Measurements from ENCODE around the gene FRMPD2.
"Not testable (repeated sequence)": the region's sequence is repeated elsewhere in the genome, so short reads cannot be mapped to it uniquely, and the experiment has no call there.

The FRMPD2 gene

DNA sequence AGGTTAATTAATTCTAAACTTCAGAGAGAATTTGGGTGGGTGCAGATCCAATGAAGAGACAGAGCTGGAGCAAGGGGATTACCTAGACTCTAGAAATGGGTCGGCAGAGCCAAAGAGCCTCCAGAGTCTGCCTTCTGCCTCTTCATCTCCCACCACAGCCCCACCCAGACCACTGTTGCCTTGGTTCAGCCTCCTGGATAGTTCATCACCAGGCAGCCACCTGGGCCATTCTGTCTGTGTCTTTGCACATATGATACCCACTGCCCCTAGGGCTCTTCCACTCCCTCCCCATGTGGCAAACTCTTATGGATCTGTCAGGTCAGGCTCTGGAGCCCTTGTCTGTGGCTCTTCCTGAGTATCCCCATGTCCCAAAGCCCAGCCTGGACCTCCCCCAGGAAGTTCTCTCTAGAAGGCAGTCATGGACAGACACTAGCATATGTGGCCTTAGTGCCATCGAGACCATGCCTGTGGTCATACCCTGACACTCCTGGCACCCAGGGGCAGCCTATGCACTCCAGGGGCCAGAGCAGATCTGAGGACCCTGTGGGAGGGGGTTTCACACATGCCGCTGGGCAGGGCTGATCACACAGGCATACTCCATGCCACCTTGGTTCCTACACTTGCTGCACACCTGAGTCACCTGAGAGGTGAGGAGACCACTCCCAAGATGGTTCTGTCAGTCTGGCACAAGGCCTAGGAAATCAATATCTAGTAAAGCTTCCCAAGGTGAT is 41.6 kb downstream of the FRMPD2 start:
- DNase-seq: no peak

DNA sequence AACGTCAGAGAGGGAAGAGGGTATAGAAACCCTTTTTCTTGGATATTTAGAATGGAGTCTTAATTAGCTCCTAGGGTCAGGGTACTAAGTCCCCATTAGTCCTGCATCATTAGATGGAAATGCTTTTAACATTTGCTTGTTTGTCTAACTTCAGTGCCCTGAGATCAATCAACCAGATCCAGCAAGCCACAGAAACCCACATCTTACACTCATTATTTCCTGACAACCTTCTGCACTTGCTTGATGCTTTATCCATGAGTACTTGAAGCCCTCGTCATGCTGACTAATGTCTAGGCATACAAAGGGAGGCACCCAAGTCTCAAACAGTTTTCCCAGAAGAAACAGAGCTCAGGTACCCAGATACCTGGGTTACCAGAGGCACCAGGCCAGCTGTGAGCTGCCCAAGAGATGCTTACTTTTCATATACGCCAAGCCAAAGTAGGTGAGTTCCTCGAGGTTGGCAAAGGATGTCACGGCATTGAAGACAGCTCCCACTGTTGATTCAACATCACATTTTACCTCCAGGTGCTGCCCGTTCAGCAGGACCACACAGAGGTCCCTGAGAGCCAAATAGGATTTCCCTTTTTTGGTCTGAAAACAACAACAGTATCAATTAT is 42.7 kb downstream of the FRMPD2 start:
- no peak for DNase-seq

DNA sequence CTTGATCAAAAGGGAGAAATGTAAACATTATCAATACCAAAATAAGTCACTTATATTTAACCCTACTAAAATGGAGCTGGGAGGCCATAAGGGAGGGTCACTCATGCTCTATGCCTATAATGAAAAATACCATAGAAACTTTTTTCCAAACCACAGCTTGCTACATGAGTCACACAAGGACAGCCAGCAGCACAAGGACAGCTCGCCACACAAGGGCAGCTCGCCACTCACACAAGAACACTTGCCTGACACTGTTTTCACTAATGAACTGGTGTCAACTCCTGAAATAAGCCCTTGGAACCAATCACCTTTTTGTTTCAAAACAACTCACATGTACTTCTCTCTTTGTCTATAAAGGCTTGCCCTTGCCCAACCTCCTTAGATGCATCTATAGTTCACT is 43.3 kb downstream of the FRMPD2 start:
- DNase-seq: no peak

DNA sequence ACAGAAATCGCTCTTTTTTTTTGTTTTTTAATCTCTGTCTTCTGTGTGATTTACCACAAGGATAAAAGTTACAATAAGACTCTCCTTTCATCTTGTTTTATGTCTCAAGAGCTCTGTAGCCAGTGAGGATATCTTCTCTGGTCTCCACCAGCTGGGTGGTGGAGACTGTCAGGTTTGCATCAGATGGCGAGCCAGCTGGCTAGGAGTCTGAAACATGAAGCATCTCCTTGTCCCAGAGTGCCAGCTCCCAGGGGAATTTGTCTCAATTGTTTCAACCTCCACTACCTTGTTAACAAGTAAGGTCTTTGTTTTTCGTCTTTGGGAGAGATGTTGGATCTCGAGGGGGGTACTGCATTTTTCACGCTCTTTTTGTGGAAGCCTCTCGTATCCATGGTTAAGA is 47.3 kb downstream of the FRMPD2 start:
- no peak for DNase-seq

DNA sequence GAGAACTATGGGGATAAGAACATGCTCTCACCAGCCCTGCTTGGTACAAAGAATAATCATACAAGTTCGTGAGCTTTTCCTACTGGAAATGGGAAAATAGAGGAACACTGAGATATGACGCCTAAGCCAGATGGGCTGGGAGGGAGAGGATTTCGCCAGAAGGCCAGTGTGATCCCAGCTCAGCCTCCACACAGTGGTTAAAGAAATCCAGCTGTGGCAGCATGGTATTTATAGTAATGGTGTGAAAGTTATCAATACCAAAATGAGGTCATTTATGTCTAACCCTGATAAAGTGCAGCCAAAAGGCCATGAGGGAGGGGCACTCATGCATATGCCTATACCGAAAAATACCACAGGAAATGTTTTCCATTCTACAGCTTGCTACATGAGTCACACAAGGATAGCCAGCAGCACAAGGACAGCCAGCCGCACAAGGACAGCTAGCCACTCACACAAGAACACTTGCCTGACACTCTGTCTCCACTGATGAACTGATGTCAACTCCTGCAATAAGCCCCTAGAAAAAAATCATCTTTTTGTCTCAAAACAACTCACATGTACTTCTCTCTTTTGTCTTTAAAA is 49.4 kb downstream of the FRMPD2 start:
- DNase-seq: no peak

DNA sequence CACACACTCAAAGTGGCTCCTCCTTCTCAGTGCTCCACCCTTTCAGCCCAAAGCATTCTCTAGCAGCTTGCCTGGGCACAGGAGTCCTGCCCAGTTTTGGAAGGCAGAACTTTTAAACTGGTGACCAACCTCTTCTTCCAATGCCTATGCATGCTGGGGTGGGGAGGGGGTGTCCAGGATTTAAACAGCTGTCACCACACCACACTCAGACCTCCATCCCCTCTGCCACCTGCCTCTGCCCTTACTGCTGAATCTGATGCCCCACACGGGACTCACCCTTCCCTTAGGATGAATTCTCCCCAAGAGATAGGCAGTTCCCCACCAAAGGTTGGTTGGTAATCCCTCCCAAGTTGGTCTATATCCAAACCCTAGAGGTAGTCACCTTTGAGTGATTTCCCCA is 50.2 kb downstream of the FRMPD2 start:
- DNase-seq: no peak

DNA sequence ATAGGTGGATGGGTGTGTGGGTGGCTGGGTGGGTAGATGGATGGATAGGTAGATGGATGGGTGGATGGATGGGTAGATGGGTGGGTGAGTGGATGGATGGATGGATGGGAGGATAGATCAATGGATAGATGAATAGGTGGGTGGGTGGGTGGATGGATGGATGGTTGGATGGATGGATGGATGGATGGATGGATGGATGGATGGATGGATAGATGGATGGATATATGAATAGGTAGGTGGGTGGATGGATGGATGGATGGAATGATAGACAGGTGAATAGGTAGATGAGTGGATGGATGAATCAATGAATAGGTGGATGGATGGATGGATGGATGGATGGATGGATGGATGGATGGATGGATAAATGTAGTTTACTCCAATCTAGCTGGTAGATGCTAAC is 52.7 kb downstream of the FRMPD2 start:
- DNase-seq: no peak

DNA sequence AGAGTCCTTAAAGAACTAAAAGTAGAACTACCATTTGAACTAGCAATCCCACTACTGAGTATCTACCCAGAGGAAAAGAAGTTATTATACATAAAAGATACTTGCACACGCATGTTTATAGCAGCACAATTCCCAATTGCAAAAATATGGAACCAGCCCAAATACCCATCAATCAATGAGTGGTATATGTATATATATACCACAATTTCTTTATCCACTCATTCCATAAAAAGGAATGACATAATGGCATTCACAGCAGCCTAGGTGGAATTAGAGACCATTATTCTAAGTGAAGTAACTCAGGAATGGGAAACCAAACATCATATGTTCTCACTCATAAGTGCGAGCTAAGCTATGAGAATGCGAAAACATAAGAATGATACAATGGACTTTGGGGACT is 53.5 kb downstream of the FRMPD2 start:
- DNase-seq: not testable (repeated sequence)

DNA sequence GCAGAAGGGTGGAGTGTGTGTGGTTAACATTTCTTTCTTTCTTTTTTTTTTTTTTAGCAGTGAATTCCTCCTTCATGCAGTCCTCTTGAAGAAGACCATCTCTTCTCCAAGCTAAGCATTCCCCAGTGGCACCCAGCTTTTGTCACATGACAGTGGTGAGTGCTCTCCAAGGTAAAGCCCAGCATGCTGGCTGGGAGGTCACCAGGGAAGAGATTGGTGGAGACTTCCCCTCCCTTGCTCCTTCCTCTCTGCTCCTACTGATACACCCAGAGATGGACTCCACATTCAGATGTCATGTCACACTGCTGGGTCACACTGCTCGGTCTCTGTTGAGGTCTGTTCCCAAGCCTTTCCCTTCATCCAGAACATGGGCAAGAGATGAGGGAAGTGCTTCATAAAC is 55.3 kb downstream of the FRMPD2 start:
- no peak for DNase-seq

DNA sequence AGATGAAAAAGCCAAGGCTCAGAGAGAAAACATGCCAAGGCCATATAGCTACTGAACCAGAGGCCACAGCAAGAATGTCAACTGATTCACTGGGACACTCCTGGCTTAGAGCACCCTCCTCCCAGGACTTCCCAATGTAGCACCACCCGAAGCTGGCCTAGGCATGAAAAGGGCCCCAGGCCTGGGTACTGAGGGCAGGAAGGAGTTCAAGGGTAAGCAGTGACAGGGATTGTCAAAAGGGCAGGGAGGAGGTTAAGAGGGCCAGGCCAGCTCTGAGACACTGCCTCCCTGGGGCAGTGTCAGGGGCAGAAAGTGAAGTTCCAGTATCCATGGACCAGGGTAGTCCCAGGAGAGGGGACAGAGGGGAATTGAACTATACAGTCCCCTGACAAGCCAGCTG is 57.8 kb downstream of the FRMPD2 start:
- no peak for DNase-seq

DNA sequence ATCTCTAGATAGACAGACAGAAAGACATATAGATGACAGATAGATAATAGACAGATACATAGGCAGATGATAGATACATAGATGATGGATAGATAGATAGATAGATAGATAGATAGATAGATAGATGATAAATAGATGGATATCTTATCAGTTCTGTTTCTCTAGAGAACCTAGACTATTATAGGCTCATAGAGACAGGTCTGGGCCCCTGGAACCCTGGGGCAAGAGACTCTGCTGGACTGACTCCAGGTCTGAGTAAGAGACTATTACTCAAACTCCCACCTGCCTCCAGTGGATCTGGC is 58.3 kb downstream of the FRMPD2 start:
- DNase-seq: no peak

DNA sequence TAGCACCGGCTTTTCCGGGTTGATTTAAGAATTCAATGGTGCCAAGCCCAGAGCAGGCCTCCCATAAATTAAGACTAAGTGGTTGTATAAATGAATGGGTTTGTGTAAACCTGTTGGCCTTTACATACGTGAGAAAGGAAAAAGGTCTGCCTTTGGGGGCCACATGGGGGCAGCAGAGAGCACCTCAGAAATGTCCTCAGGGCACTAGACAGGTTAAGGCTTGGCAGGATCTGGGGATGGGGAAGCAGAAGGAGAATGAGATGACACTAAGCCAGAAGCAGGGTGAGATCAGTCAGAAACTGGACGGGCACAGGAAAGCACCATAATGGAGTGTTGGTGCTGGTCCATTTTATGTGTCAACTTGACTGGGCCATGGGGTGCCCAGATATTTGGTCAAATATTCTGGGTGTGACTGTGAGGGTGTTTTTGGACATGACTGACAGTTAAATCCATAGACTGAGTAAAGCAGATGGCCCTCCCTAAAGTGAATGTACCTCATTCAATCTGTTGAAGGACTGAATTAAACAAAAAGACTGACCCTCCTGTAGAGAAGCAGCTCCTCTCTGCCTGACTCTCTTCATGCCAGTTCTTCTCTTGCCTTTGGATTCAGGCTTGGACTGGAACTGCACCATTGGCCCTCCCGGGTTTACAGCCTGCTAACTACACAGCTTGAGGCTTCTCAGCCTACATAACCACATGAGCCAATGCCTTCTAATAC is 58.9 kb downstream of the FRMPD2 start:
- no peak for DNase-seq

DNA sequence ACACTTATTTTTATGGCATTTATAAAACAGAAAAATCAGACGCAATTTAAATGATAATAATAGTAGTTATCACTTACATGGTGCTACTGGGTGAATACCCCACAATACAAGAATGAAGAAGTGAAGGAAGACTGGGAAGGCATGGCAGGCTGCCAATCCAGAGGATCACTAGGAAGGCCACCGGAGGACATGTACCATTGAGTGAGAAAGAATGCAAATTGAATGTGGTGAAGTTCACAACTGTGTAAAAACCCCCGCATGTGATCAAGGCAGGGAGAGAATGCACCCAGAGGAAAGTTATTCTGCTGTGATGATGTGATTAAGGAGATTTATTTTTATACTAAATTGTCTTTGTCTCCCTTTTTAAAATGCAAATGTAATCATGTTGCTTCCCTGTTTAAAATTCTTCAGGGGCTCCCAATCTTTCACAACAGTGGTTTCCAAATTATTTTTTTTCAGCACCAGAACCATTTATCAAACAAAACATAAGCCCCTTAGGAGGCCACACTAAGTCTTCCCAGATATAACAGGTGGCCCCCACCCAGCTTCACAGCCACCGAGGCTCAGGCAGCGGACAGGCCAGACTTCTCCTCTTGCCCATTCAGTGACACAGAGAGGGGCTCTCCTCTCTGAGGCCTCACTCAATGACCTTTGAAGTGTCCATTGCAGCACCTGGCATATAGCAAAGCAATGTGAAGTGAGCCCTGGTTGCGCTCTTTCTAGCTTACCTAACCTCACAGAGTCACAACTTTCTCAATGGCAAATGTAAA is 59.6 kb downstream of the FRMPD2 start:
- DNase-seq: no peak

DNA sequence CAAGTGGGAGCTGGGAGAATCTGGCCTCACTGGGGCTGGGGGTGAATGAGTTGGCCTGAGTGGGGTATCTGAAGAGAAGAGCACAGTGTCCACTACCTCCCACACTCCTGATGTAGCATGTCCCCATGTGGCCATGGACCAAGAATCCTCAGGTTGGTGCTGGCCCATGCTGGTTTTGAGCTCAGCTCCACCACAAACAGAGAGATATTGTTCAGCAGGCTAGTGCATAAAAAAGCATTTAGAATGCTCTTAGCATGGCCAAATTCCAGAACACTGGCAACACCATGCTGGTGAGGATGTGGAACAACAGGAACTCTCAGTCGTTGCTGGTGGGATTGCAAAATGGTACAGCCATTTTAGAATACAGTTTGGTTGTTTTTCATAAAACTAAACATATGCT is 61.4 kb downstream of the FRMPD2 start:
- DNase-seq: no peak

DNA sequence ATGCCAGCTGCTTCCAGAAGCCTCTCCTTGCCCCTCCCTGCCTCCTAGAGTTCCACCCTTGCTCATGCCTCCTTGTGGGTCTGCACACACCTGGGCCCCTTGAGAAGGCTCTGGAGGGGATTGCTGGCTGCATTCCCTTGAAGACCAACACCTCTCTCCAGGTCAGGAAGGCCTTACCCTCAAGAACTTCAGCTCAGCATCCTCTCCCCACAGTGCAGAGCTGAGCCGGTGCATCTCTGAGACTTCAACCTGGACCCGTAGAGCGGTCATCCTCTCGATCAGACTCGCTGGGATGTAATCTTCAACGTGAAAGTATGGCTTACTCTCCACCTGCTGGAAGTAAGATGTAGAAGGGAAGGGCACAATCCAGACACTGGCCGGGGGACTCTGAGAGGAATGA is 62.7 kb downstream of the FRMPD2 start:
- no peak for DNase-seq

DNA sequence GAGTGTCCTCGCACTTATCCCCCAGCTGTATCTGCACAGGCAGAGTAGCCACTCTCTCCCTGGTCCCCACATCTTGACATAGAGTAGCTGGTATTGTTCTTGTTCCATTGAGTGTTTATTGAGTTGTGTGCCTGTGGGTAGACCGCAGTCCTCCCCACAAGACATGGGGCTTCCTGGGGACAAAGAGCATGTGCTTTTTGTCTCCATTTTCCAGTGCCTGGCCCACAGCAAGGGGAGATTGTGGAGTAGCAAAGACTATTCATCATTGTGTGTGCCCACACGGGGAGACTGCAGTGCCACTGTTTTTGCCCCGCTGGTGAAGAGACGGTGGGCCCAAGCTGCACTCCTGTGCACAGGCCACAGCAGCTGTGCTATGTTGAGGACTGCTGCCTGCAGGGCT is 63.5 kb downstream of the FRMPD2 start:
- DNase-seq: no peak

DNA sequence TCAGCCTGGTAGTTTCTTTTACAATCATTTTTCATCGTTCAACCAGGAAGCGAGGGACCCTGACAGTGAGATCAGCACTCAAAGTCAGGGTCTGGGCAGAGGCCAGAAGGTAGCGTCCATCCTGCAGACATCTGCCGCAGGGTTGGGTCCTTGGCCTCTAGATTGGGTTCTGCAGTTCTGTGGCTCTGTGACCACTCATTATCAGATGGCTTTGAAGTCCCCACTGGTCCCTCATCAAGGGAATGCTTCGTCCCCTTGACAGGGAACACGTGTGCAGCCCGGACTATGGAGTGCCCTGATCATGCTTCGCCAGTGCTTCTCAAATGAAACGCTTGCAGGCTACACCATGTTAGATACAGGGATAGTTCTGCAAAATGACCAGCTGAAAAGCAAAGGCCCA is 64.1 kb downstream of the FRMPD2 start:
- DNase-seq: no peak

DNA sequence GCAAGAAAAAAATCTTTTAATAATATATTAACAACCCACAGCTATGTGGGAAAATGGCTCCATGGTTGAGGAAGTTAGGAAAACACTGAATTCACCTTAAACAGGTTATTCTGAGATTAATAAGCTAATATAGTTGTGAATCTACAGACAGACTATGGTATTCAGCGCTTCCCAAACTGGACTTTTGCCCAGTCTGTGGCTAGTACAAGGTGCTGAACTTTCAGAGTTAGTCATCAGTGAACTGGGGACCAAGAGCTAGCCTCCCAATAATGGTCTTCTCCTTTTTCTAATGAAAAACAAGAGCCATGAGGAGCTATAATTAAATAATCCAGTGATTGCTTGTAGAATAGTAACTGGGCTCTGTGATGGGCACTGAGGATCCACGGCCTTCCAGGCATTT is 65.3 kb downstream of the FRMPD2 start:
- DNase-seq: no peak

DNA sequence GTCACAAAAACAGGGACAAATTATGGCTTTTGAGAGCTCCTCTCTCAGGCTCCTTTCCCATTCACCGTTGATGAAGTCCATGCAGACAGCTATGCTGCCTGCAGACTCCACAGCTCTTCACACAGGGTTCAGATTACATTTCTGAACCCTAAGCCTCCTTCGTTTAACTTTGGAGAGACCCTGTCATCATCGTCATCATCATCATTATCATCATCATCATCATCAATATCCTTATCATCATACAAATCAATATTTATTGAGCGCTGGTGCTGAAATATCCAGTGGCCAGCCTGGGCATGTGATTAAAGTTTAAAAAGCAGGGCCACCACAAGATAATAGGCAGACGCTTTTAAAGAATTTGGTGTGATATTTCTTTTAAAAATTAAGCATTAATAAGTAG is 66.6 kb downstream of the FRMPD2 start:
- DNase-seq: no peak

DNA sequence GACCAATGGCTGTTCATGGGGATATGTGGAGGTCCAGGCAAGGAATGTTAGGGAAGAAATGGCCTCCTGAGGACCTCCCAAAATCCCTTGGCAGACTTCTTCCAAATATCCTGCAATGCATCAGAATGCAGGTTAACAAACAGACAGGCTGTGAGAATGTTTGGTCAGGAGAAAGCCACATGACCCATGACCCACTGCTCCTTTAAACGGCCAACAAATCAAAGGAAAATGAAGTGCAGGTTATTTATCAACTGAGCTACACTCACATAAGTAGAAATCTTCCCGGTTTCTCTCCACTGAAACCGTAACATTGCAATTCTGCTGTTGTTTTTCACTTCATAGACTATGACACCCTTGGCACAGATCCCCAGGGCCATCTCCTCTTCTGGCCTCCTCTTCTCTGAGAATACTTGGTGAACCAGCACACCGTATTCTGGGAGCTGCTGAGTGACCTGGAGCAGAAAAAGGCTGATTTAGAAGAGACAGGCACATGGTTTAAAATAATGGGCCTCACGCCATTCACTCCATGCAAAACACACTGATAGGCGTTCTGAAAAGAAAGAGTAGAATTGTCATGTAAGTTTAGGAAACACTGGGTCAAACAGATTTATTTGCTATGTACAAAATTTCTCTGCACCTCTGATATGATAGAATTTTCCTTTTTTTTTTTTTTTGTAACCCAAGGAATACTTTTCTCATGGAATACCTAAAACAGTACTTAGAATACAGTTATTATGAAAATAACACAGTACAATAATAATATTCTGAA is 67.8 kb downstream of the FRMPD2 start:
- DNase-seq: no peak

DNA sequence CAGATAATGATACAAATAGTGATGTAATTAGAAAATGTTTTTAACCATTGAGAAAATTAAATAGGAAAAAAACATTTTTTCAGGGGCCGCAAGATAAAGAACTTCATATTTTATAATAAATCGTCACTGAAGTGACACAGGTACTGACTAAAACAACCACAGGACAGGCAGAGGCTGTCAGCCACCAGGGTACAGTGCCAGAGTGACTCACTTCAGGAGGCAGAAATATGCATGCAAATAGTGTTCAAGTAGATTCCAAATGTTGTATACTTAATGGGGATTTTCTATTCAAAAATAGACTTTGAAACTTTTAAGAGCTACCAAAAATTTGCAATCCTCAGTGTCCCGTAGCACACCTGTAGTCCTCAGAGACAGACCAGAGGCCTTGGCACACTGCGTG is 68.6 kb downstream of the FRMPD2 start:
- DNase-seq: no peak

DNA sequence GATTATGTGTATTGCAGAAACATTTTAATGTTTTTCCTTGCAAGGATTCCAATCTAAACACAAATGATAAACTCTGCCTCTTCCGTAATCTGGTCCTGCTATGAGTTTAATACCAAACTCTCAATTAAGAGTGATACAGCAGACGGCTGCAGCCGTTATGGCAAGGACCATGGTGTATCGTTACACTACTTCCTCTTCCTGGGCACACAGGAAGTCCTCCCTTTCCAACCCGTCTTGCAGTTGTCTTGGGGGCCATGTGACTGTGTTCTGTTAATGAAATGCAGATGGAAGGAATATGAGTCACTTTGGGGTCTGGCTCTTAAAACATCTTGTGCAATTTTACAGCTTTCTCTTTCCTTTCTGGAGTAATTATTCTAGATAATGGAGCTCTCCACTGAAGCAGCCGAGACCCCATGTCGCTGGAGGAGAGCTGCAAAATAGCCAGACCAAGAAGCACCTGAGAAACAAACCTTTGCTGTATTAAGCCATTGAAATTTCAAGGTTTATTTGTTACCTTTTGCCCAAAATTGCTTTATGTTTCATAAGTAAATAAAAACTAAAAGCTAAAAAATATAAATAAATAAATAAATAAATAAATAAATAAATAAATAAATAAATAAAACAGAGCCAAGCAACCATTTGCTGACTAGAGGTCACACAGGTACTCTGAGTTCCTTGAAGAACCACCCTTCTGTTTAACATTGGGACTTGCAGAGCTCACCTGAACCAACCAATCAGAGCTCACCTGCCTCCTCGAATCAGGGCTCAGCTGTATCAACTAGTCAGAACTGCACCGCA is 74.7 kb downstream of the FRMPD2 start:
- DNase-seq: no peak
